ENCODE results near the gene LRRC27.
"Not testable (repeated sequence)": the region's sequence is repeated elsewhere in the genome, so short reads cannot be mapped to it uniquely, and the experiment has no call there.

Gene LRRC27

DNA sequence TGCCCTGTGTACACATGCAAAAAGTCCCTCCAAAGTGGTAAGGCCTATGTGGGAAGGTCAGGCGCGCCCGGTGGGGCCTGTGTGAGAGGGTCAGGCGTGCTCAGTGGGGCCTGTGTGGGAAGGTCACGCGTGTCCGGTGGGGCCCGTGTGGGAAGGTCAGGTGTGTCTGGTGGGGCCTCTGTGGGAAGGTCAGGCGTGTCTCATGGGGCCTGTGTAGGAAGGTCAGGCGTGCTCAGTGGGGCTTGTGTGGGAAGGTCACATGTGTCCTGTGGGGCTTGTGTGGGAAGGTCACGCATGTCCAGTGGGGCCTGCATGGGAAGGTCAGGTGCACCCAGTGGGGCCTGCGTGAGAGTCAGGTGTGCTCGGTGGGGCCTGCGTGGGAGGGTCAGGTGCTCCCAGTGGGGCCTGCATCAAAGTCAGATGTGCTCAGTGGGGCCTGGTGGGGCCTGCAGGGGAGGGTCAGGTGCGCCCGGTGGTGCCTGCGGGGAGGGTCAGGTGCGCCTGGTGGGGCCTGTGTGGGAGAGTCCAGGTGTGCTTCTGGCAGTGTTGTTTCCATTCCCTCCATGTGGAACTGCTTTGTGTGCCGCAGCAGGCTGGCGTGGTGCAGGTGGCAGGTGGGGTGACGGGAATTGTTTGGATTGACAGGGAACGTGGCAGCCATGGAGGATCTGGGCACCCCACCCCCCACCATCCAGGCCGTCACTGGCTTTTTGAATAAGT is 15.4 kb downstream of the LRRC27 start:
- Histone ChIP-seq H3K9me3 (ENCODE audit: control insufficient read depth, insufficient read depth, low read length) (no peaks in the 10 kb centered on the region), H3K4me1 (ENCODE audit: insufficient read depth, low read length) (no peaks in the 10 kb centered on the region), H3K36me3 (ENCODE audit: insufficient read depth, low read length) (no peaks in the 10 kb centered on the region), H3K9ac (ENCODE audit: low read depth, low read length) (no peak overlapping the region)

- H3K4me1 ChIP-seq (ENCODE audit: insufficient read depth, low read length): no peaks in the 10 kb centered on the region
- no peaks in the 10 kb centered on the region for H3K9me3 ChIP-seq (ENCODE audit: control insufficient read depth, insufficient read depth, low read length)
- H3K36me3 ChIP-seq (ENCODE audit: insufficient read depth, low read length): no peaks in the 10 kb centered on the region
- no peak overlapping the region for H3K9ac ChIP-seq (ENCODE audit: low read depth, low read length)
Observed at GRCh38 chr10:132347931-132348267, 15.9 kb downstream of the LRRC27 start.

GRCh38 chr10:132349766-132350165 is 17.8 kb downstream of the LRRC27 start:
- H3K4me1 ChIP-seq (ENCODE audit: insufficient read depth, low read length): no peaks in the 10 kb centered on the region
- H3K9ac ChIP-seq (ENCODE audit: low read depth, low read length): no peak overlapping the region
- H3K36me3 ChIP-seq (ENCODE audit: insufficient read depth, low read length): no peaks in the 10 kb centered on the region
- no peaks in the 10 kb centered on the region for H3K9me3 ChIP-seq (ENCODE audit: control insufficient read depth, insufficient read depth, low read length)

- Histone ChIP-seq H3K4me1 (ENCODE audit: insufficient read depth, low read length) (no peaks in the 10 kb centered on the region), H3K9ac (ENCODE audit: low read depth, low read length) (no peak overlapping the region), H3K36me3 (ENCODE audit: insufficient read depth, low read length) (no peaks in the 10 kb centered on the region), H3K9me3 (ENCODE audit: control insufficient read depth, insufficient read depth, low read length) (no peaks in the 10 kb centered on the region)
Observed at GRCh38 chr10:132350391-132350790, 18.4 kb downstream of the LRRC27 start.

DNA sequence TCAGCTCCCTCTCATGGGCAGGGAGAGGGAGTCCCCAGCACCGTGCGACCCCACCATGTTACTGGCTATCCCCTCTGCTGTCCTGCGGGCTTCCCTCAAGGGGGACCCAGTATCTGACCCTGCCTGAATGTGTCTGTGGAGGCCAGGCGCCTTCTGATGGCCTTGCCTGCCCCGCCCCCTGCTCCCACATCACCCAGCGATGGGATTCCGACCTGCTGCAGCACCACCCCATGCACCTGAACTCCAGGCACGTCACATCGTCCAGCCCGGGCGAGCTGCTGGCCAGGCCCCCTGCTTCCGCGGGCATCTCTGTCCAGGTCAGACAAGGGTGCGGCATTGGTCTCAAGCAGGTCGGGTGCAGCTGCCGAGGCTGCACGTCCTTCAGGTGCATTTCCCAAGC is 19.0 kb downstream of the LRRC27 start:
- no peaks in the 10 kb centered on the region for H3K9me3 ChIP-seq (ENCODE audit: control insufficient read depth, insufficient read depth, low read length)
- no peaks in the 10 kb centered on the region for H3K36me3 ChIP-seq (ENCODE audit: insufficient read depth, low read length)
- H3K9ac ChIP-seq (ENCODE audit: low read depth, low read length): no peak overlapping the region
- H3K4me1 ChIP-seq (ENCODE audit: insufficient read depth, low read length): no peaks in the 10 kb centered on the region

DNA sequence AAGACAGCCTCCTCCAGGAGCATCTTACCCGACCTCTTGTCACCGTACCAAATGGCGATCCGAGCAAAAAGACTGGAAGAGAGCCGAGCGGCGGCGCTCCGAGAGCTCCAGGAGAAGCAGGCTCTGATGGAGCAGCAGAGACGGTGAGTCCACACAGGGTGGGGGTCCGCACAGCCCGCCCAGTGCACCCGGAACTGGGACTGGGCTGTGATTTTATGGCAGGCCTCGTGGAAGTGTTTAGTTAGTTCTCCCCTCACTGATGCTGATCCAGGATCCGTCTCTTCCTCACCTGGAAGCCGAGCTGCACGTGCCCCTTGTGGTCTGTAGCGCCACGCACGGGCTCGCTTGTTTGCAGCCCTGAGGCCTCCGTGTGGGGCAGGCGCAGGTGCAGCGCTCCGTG is 19.6 kb downstream of the LRRC27 start:
- no peaks in the 10 kb centered on the region for H3K36me3 ChIP-seq (ENCODE audit: insufficient read depth, low read length)
- no peaks in the 10 kb centered on the region for H3K4me1 ChIP-seq (ENCODE audit: insufficient read depth, low read length)
- no peak overlapping the region for H3K9ac ChIP-seq (ENCODE audit: low read depth, low read length)
- no peaks in the 10 kb centered on the region for H3K9me3 ChIP-seq (ENCODE audit: control insufficient read depth, insufficient read depth, low read length)

- H3K9ac ChIP-seq (ENCODE audit: low read depth, low read length); H3K9me3 ChIP-seq (ENCODE audit: control insufficient read depth, insufficient read depth, low read length); H3K4me1 ChIP-seq (ENCODE audit: insufficient read depth, low read length); H3K36me3 ChIP-seq (ENCODE audit: insufficient read depth, low read length): not testable (repeated sequence)
Observed at GRCh38 chr10:132352462-132353308, 20.7 kb downstream of the LRRC27 start.

GRCh38 chr10:132353456-132354355 is 21.7 kb downstream of the LRRC27 start:
- Histone ChIP-seq H3K4me1 (ENCODE audit: insufficient read depth, low read length) (no peaks in the 10 kb centered on the region), H3K9ac (ENCODE audit: low read depth, low read length) (no peak overlapping the region), H3K36me3 (ENCODE audit: insufficient read depth, low read length) (no peaks in the 10 kb centered on the region), H3K9me3 (ENCODE audit: control insufficient read depth, insufficient read depth, low read length) (no peaks in the 10 kb centered on the region)

GRCh38 chr10:132354356-132355094 is 22.5 kb downstream of the LRRC27 start:
- Histone ChIP-seq H3K4me1 (ENCODE audit: insufficient read depth, low read length) (no peaks in the 10 kb centered on the region), H3K9ac (ENCODE audit: low read depth, low read length) (no peak overlapping the region), H3K36me3 (ENCODE audit: insufficient read depth, low read length) (no peaks in the 10 kb centered on the region), H3K9me3 (ENCODE audit: control insufficient read depth, insufficient read depth, low read length) (no peaks in the 10 kb centered on the region)

DNA sequence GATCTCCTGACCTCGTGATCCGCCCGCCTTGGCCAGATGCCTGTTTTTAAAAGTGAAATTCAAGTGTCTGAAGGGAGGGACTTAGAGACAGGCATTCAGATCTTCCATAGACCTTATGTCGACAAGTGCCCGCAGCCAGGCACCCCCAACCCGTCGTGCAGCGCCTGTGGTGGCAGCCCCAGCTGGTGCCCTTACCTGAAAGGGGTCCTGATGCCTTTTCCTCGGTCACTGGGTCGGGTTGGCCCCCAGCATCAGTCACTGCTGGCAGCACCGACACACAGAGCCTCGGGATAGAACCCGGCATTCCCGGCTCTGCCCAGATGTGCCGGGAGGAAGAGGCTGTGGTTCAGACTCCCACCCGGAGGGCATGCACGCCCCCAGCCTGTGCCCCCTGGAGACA is 23.3 kb downstream of the LRRC27 start:
- H3K36me3 ChIP-seq (ENCODE audit: insufficient read depth, low read length): no peaks in the 10 kb centered on the region
- no peaks in the 10 kb centered on the region for H3K4me1 ChIP-seq (ENCODE audit: insufficient read depth, low read length)
- H3K9me3 ChIP-seq (ENCODE audit: control insufficient read depth, insufficient read depth, low read length): no peaks in the 10 kb centered on the region
- H3K9ac ChIP-seq (ENCODE audit: low read depth, low read length): no peak overlapping the region

- Histone ChIP-seq H3K4me1 (ENCODE audit: insufficient read depth, low read length) (no peaks in the 10 kb centered on the region), H3K9me3 (ENCODE audit: control insufficient read depth, insufficient read depth, low read length) (no peaks in the 10 kb centered on the region), H3K36me3 (ENCODE audit: insufficient read depth, low read length) (no peaks in the 10 kb centered on the region), H3K9ac (ENCODE audit: low read depth, low read length) (no peak overlapping the region)
Observed at GRCh38 chr10:132355754-132356153, 23.8 kb downstream of the LRRC27 start.

- Histone ChIP-seq H3K9ac (ENCODE audit: low read depth, low read length) (no peak overlapping the region), H3K9me3 (ENCODE audit: control insufficient read depth, insufficient read depth, low read length) (no peaks in the 10 kb centered on the region), H3K36me3 (ENCODE audit: insufficient read depth, low read length) (no peaks in the 10 kb centered on the region), H3K4me1 (ENCODE audit: insufficient read depth, low read length) (no peaks in the 10 kb centered on the region)
Observed at GRCh38 chr10:132356621-132357195, 24.7 kb downstream of the LRRC27 start.

GRCh38 chr10:132357286-132358058 is 25.5 kb downstream of the LRRC27 start:
- Histone ChIP-seq H3K9ac (ENCODE audit: low read depth, low read length) (no peak overlapping the region), H3K4me1 (ENCODE audit: insufficient read depth, low read length) (no peaks in the 10 kb centered on the region), H3K36me3 (ENCODE audit: insufficient read depth, low read length) (no peaks in the 10 kb centered on the region), H3K9me3 (ENCODE audit: control insufficient read depth, insufficient read depth, low read length) (no peaks in the 10 kb centered on the region)
